DOHH2 (cell line): ENCODE measurements around the gene LTB4R.

Experiments used
- EZH2phosphoT487 ChIP-seq: fragments of 200-600 bp; sonication (generic); IDR thresholded peaks from 2 replicates; pipeline ENCODE4 v1.6.1; 2017; ENCODE audit warnings: borderline replicate concordance, mild to moderate bottlenecking, antibody characterized with exemption, low read length, moderate library complexity, mixed read lengths
- TF ChIP-seq, protein P1 (sequence below): fragments of 200-600 bp; sonication (generic); IDR thresholded peaks from one replicate; pipeline ENCODE4 v1.5.1; 2014; ENCODE audit warnings: antibody characterized with exemption, mild to moderate bottlenecking, low read depth, low read length; ENCODE audit not compliant: poor library complexity, severe bottlenecking

DNA sequence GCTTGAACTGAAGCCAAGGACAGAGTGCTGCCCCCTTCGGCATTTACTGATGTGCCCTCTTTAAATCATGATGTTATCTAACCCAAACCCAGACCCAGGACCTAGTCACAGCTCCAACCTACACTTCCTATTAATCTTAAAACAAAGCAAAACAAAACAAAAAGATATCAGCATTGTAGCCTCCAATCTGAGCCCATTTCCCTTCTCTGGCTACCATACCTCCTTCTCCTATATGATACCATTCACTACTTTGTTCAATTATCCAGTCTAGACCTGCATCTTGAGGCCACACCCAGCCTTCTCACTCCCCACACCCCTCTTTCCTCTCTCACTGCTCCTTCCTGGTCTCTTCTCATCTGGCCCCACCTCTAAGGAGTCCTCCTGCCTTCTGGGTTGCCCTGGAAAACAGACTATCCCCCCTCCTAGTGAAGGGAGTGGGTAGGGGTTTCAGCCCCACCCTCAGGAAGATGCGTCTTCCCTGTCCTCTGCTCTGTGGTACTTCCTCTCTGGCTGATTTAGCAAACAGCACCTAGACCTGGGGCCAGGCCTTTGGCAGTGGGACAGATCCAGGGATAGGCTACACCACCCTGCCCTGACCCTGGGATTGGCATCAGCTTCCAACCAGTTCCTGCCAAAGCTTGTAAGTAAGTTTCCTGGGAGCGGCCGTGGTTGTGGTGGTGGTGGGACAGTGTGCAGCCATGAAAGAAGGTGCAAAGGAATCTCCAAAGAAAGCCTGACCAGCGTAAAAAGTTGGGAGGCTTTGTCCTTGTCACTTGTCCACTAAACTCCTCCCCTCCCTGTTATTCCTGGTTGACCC, 3.3 kb downstream of the LTB4R start:
- TF ChIP-seq, protein P1, sequence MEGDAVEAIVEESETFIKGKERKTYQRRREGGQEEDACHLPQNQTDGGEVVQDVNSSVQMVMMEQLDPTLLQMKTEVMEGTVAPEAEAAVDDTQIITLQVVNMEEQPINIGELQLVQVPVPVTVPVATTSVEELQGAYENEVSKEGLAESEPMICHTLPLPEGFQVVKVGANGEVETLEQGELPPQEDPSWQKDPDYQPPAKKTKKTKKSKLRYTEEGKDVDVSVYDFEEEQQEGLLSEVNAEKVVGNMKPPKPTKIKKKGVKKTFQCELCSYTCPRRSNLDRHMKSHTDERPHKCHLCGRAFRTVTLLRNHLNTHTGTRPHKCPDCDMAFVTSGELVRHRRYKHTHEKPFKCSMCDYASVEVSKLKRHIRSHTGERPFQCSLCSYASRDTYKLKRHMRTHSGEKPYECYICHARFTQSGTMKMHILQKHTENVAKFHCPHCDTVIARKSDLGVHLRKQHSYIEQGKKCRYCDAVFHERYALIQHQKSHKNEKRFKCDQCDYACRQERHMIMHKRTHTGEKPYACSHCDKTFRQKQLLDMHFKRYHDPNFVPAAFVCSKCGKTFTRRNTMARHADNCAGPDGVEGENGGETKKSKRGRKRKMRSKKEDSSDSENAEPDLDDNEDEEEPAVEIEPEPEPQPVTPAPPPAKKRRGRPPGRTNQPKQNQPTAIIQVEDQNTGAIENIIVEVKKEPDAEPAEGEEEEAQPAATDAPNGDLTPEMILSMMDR, result no peak
- no peak for TF ChIP-seq EZH2phosphoT487
